Mesenchymal stem cell (in vitro differentiated cells and primary cell): ENCODE measurements around the gene KCTD19.
A peak's percentile ranks its signal among the peaks of the same experiment; 100 is the strongest.

Experiments used
- DNase-seq: peaks from one replicate; pipeline ENCODE4 v3.0.0-alpha.2; 2013
- H2AFZ ChIP-seq: one replicate; pipeline ENCODE4 v1.6.1; 2013; ENCODE audit warnings: low read depth, mild to moderate bottlenecking, control low read depth, inconsistent platforms, low read length, moderate library complexity
- H2AK5ac ChIP-seq: 2 replicates; pipeline ENCODE4 v1.6.1; 2013; ENCODE audit warnings: low read length, moderate library complexity, mild to moderate bottlenecking, inconsistent platforms; ENCODE audit not compliant: severe bottlenecking
- H2BK120ac ChIP-seq: one replicate; pipeline ENCODE4 v1.6.1; 2013; ENCODE audit warnings: low read depth, mild to moderate bottlenecking, inconsistent platforms, low read length, moderate library complexity
- H2BK12ac ChIP-seq, 2 experiments: one replicate each; pipeline ENCODE4 v1.6.1; 2013; ENCODE audit warnings: inconsistent platforms in 2 of 2, low read length in 2 of 2, mild to moderate bottlenecking in 2 of 2, moderate library complexity in 2 of 2, control low read depth in 1 of 2
- H2BK15ac ChIP-seq: one replicate; pipeline ENCODE4 v1.6.1; 2013; ENCODE audit warnings: mild to moderate bottlenecking, low read depth, inconsistent platforms; ENCODE audit not compliant: poor library complexity, severe bottlenecking
- H2BK5ac ChIP-seq: 2 replicates; pipeline ENCODE4 v1.6.1; 2013; ENCODE audit warnings: low read depth, mild to moderate bottlenecking, low read length, control low read depth, inconsistent platforms; ENCODE audit not compliant: poor library complexity, severe bottlenecking
- H3K14ac ChIP-seq, 2 experiments: one replicate each; pipeline ENCODE4 v1.6.1; 2013; ENCODE audit warnings: inconsistent platforms in 2 of 2, low read length in 2 of 2, control low read depth in 1 of 2, mild to moderate bottlenecking in 1 of 2, moderate library complexity in 1 of 2
- H3K18ac ChIP-seq, 2 experiments: one replicate each; pipeline ENCODE4 v1.6.1; 2013; ENCODE audit warnings: inconsistent platforms in 2 of 2, low read length in 2 of 2, control low read depth in 1 of 2, low read depth in 1 of 2, mild to moderate bottlenecking in 1 of 2
- H3K23ac ChIP-seq, 2 experiments: one replicate each; pipeline ENCODE4 v1.6.1; 2013; ENCODE audit warnings: inconsistent platforms in 2 of 2, low read length in 2 of 2, mild to moderate bottlenecking in 2 of 2, moderate library complexity in 2 of 2, control low read depth in 1 of 2
- H3K27ac ChIP-seq: 2 replicates; pipeline ENCODE4 v1.5.1; 2013; ENCODE audit warnings: mild to moderate bottlenecking, moderate library complexity, low read length, control low read depth, inconsistent platforms; ENCODE audit not compliant: poor library complexity, severe bottlenecking
- H3K27me3 ChIP-seq, 2 experiments: 2 replicates each; pipeline versions ENCODE4 v1.6.1 to v1.7.0; 2013; ENCODE audit warnings: low read length in 2 of 2, mild to moderate bottlenecking in 2 of 2, moderate library complexity in 2 of 2, control low read depth in 1 of 2, inconsistent platforms in 1 of 2; ENCODE audit not compliant: control insufficient read depth in 1 of 2, insufficient read depth in 1 of 2
- H3K36me3 ChIP-seq, 2 experiments: 2 replicates each; pipeline versions ENCODE4 v1.6.1 to v1.7.0; 2013; ENCODE audit warnings: low read length in 2 of 2, control low read depth in 1 of 2, inconsistent platforms in 1 of 2, low read depth in 1 of 2, mild to moderate bottlenecking in 1 of 2; ENCODE audit not compliant: insufficient read depth in 2 of 2, control insufficient read depth in 1 of 2
- H3K4ac ChIP-seq, 2 experiments: one replicate each; pipeline ENCODE4 v1.6.1; 2013; ENCODE audit warnings: inconsistent platforms in 2 of 2, low read length in 2 of 2, mild to moderate bottlenecking in 2 of 2, moderate library complexity in 2 of 2, control low read depth in 1 of 2, low read depth in 1 of 2
- H3K4me1 ChIP-seq: 2 replicates; pipeline ENCODE4 v1.6.1; 2013; ENCODE audit warnings: low read depth, low read length, control low read depth; ENCODE audit not compliant: control insufficient read depth, insufficient read depth
- H3K4me2 ChIP-seq: 2 replicates; pipeline ENCODE4 v1.6.1; 2013; ENCODE audit warnings: low read length, mild to moderate bottlenecking, inconsistent platforms; ENCODE audit not compliant: poor library complexity, severe bottlenecking
- H3K4me3 ChIP-seq, 2 experiments: 2 replicates each; pipeline versions ENCODE4 v1.5.1 to v1.7.0; 2013; ENCODE audit warnings: low read length in 2 of 2, mild to moderate bottlenecking in 2 of 2, control low read depth in 1 of 2, low read depth in 1 of 2; ENCODE audit not compliant: insufficient read depth in 1 of 2
- H3K79me1 ChIP-seq: replicated peaks from 2 replicates; pipeline ENCODE4 v1.6.1; 2013; ENCODE audit warnings: mild to moderate bottlenecking, control low read depth, low read length, inconsistent platforms; ENCODE audit not compliant: poor library complexity, severe bottlenecking
- H3K9ac ChIP-seq: 2 replicates; pipeline ENCODE4 v1.7.0; 2013; ENCODE audit warnings: mild to moderate bottlenecking, low read length, moderate library complexity
- H3K9me3 ChIP-seq: 2 replicates; pipeline ENCODE4 v1.7.0; 2013; ENCODE audit warnings: mild to moderate bottlenecking, low read length; ENCODE audit not compliant: control insufficient read depth
- H4K8ac ChIP-seq: one replicate; pipeline ENCODE4 v1.6.1; 2013; ENCODE audit warnings: inconsistent platforms, mild to moderate bottlenecking, low read length, moderate library complexity
- H4K91ac ChIP-seq: one replicate; pipeline ENCODE4 v1.6.1; 2013; ENCODE audit warnings: mild to moderate bottlenecking, low read length, inconsistent platforms
- WGBS: methylation state at CpG from one replicate; pipeline ENCODE4 v1.1.7; 2013; ENCODE audit warnings: mixed read lengths; 5-methylcytosine and 5-hydroxymethylcytosine counted together

Gene KCTD19

DNA sequence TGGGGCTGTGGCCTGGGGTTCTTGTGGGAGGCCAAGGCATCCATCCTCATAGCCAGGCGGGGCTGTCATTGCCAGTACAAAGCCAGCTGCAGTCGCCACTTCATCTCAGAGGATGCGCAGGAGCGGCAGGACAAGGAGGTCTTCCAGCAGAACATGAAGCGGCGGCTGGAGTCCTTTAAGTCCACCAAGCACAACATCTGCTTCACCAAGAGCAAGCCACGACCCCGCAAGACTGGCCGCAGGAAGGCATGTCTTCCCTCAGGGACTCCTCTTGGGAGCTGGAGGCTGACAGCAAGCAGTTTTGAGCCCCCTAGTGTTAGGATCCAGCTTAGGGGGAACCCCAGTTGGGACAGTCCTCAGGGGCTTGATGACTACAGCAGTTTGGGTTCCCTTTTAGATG, 62.3 kb downstream of the KCTD19 start:
- no peak overlapping the region for H3K18ac ChIP-seq
- no peak overlapping the region for H4K8ac ChIP-seq
- H3K23ac ChIP-seq, result no peak overlapping the region
- peak overlapping the region in 1 of 2 experiments; percentile 28 for H3K14ac ChIP-seq
- no peak overlapping the region for H3K4me3 ChIP-seq
- H3K4ac ChIP-seq, result no peak overlapping the region
- H2BK5ac ChIP-seq, result no peak overlapping the region
- no peak overlapping the region for H3K27ac ChIP-seq
- no peak overlapping the region for H2BK120ac ChIP-seq
- no peak overlapping the region for H4K91ac ChIP-seq
- H3K4me2 ChIP-seq, result no peak overlapping the region
- no peak overlapping the region for H2AK5ac ChIP-seq
- WGBS, result 88% methylated on average over 9 of the region's 9 CpGs
- peaks cover 0 to 31% of the 10 kb centered on the region in 2 experiments for H3K36me3 ChIP-seq
- H3K4me1 ChIP-seq, result peaks cover 6% of the 10 kb centered on the region
- peaks cover 0 to 4% of the 10 kb centered on the region in 2 experiments for H3K27me3 ChIP-seq
- no peaks in the 10 kb centered on the region for H3K9me3 ChIP-seq
- DNase-seq, result no peak
- H2BK12ac ChIP-seq, result no peak overlapping the region
- H2AFZ ChIP-seq, result no peak overlapping the region
- H3K79me1 ChIP-seq, result no peaks in the 10 kb centered on the region
- H3K9ac ChIP-seq, result no peak overlapping the region
- no peak overlapping the region for H2BK15ac ChIP-seq

DNA sequence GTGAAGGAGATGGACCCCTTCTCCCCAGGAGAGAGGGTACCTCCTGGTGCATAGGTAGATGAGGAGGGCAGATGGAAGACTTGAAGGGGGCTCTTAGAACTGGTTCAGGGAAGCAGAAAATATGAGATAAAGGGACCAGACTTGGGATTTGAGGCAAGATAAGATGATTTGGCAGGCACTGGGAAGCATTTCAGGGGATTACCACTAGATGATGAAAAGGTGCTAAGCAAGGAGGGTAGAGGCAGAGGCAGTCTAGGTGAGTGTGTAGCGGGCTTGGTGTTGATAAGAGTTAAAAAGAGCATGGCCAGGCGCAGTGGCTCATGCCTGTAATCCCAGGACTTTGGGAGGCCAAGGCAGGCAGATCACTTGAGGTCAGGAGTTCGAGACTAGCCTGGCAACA, 63.3 kb downstream of the KCTD19 start:
- WGBS, result 88% methylated on average over 3 of the region's 3 CpGs
- H2BK120ac ChIP-seq, result no peak overlapping the region

GRCh38 chr16:67260426-67261063, 66.0 kb downstream of the KCTD19 start:
- peaks cover 15 to 47% of the 10 kb centered on the region in 2 experiments for H3K36me3 ChIP-seq
- no peak overlapping the region for H2BK5ac ChIP-seq
- no peak overlapping the region for H3K18ac ChIP-seq
- H3K4me3 ChIP-seq, result no peak overlapping the region
- H2BK120ac ChIP-seq, result no peak overlapping the region
- no peak overlapping the region for H3K27ac ChIP-seq
- no peak overlapping the region for H3K4me2 ChIP-seq
- no peak overlapping the region for H3K23ac ChIP-seq
- no peak overlapping the region for H3K4ac ChIP-seq
- H3K14ac ChIP-seq, result no peak overlapping the region
- WGBS, result 82% methylated on average over 4 of the region's 4 CpGs
- H3K27me3 ChIP-seq, result peaks cover 0 to 4% of the 10 kb centered on the region in 2 experiments
- no peaks in the 10 kb centered on the region for H3K79me1 ChIP-seq
- H2BK15ac ChIP-seq, result no peak overlapping the region
- DNase-seq, result peak; percentile 70
- H2AK5ac ChIP-seq, result peak overlapping the region; percentile 44
- H3K4me1 ChIP-seq, result no peaks in the 10 kb centered on the region
- no peaks in the 10 kb centered on the region for H3K9me3 ChIP-seq
- H2BK12ac ChIP-seq, result peak overlapping the region in 1 of 2 experiments; percentile 10
- H2AFZ ChIP-seq, result no peak overlapping the region
- H4K91ac ChIP-seq, result no peak overlapping the region
- H3K9ac ChIP-seq, result peak overlapping the region; percentile 7
- no peak overlapping the region for H4K8ac ChIP-seq

More for the DNA sequence above, 63.3 kb downstream of the KCTD19 start:
- Histone ChIP-seq H3K18ac (peak overlapping the region in 1 of 2 experiments; percentile 15), H3K4me3 (no peak overlapping the region), H3K27ac (no peak overlapping the region), H2AFZ (no peak overlapping the region), H3K23ac (no peak overlapping the region), H3K4me1 (peaks cover 2% of the 10 kb centered on the region), H3K4me2 (no peak overlapping the region), H3K9ac (no peak overlapping the region), H4K91ac (no peak overlapping the region), H3K4ac (no peak overlapping the region), H2AK5ac (no peak overlapping the region), H3K36me3 (peaks cover 0 to 32% of the 10 kb centered on the region in 2 experiments), H3K14ac (no peak overlapping the region), H2BK5ac (no peak overlapping the region), H3K79me1 (no peaks in the 10 kb centered on the region), H3K9me3 (no peaks in the 10 kb centered on the region), H4K8ac (no peak overlapping the region), H3K27me3 (peaks cover 0 to 4% of the 10 kb centered on the region in 2 experiments), H2BK12ac (no peak overlapping the region), H2BK15ac (no peak overlapping the region)
- DNase-seq, result no peak

GRCh38 chr16:67259705-67260104, 66.8 kb downstream of the KCTD19 start:
- peaks cover 21 to 56% of the 10 kb centered on the region in 2 experiments for H3K36me3 ChIP-seq
- H4K91ac ChIP-seq, result peak overlapping the region; percentile 43
- no peak overlapping the region for H3K4ac ChIP-seq
- no peaks in the 10 kb centered on the region for H3K79me1 ChIP-seq
- peak overlapping the region in 1 of 2 experiments; percentile 1 for H3K14ac ChIP-seq
- H3K9ac ChIP-seq, result no peak overlapping the region
- no peak overlapping the region for H2BK15ac ChIP-seq
- no peak overlapping the region for H3K4me3 ChIP-seq
- no peak overlapping the region for H3K23ac ChIP-seq
- no peak overlapping the region for H2BK120ac ChIP-seq
- no peak overlapping the region for H3K18ac ChIP-seq
- 98% methylated on average over 11 of the region's 12 CpGs for WGBS
- H3K4me1 ChIP-seq, result no peaks in the 10 kb centered on the region
- H4K8ac ChIP-seq, result no peak overlapping the region
- no peak overlapping the region for H3K4me2 ChIP-seq
- no peak for DNase-seq
- H3K9me3 ChIP-seq, result no peaks in the 10 kb centered on the region
- no peak overlapping the region for H2AFZ ChIP-seq
- H3K27ac ChIP-seq, result no peak overlapping the region
- H2AK5ac ChIP-seq, result no peak overlapping the region
- H2BK12ac ChIP-seq, result no peak overlapping the region
- H3K27me3 ChIP-seq, result peaks cover 0 to 4% of the 10 kb centered on the region in 2 experiments
- no peak overlapping the region for H2BK5ac ChIP-seq
